Activated CD8-positive, alpha-beta memory T cell treated with anti-CD3 and anti-CD28 coated beads, Interleukin-2, amount 50 U/mL, for 1 hour (primary cell): ENCODE results near the gene REST.
A peak's percentile ranks its signal among the peaks of the same experiment; 100 is the strongest.

ENCODE experiments used
- DNase-seq: peaks from one replicate; pipeline ENCODE4 v3.0.0-alpha.2; 2020; ENCODE audit errors: extremely low read depth

REST gene

DNA sequence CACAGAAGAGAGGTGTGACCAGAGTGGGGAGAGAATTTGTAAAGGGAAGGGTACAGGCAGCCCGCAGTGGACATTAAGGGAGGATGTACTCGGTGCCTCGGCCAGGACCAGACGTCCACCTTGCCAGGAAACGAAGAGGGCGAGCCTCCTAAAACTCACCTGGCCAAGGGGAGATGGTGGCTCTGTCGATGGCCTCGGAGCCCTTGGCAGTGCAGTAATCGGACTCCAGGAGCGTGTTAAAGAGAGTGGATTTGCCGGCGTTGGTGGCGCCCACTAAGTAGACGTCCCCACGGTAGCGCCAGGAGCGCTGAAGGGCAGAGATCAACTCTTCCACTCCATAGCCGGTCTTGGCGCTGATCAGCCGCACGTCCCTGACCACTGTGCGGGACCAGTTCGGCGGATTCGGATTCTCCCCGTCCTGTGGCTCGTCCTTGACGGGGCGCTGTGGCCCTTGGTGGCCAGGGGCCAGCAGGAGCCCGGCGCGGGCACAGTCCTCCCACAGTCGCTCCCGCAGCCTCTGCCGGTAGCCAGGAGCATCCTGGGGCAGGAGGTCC is 68.7 kb downstream of the REST start:
- no peak for DNase-seq

DNA sequence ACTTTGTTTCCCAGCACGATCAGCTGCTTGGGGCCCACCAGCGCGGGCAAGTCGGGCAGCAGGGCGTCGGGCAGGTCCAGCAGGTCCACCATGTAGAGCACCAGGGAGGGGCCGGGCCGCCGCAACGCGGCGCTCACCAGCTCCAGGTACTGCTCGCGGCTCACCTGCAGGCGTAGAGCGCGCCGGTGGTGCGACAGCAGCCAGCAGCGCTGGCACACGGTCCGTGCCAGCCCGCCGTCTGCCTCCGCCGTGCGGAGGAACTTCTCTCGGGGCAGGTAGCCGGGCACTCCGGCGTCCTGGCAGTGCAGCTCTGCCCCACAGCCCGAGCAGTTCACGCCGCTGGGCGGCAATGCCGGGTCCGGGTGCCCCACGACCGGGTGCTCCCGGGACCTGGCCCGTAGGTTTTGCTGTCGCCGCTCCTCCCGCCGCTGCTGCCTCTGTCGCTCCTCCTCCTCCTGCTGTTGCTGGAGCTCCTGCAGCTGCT is 69.2 kb downstream of the REST start:
- no peak for DNase-seq

DNA sequence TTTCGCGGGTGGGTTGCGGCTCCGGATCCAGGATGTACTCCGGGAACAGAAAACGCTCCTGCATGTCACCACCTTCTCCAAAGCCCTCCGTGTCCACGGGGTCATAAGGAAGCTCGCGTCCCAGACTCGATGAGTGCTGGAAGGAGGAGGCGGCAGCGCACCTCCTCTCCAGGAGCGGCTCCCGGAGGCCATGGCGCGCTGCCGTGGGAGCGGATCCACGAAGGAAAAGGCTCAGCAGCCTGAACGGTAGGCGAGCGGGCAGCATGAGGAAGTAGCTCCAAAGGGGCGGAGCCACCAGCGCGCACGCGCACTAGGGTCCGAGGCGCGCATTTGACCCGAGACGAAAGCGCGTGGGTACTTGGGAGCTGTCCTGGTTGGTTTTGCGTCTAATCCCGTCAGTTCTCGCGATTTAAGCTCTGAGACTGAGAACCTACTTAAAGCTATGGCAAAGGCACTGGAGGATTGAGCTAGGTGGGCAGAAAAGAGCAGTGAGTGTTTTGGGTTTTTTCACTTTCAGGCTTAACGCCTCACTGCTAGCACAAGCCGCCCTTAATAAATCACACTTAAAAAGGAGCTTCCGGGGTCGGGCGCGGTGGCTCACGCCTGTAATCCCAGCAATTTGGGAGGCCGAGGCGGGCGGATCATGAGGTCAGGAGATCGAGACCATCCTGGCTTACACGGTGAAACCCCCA is 69.8 kb downstream of the REST start, which contains the start of gene NOA1:
TSS of gene NOA1 (minus strand) at position 286 of the 692 bp plus-strand sequence. CDS start at position 265, 21 bp downstream.
- DNase-seq: peak; percentile 87

DNA sequence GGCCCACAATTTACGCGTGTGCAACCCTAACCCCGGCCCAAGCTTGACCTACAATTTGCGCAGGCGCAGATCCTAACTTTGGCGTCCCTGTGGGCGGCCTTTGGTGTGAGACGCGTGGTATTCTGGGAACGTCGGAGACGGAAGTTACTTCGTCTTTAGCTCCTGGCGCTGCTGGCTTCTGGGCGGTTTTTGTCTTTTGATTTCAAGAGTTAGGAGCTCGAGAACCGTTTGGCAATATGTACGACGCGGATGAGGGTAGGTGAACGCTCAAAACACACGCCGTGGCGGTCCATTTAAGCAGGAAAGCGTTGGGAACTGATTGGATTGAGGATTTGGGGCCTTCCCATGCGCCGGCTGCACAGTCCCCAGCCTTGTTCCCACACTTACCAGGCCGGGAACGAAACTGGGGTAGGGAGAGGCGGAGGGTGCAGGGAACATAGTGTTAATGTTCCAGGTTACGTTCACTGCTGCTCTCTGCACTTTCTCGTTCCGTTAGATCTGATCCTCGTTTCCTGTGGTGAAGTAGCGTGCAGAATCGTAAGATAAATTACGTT is 71.1 kb downstream of the REST start, which contains the start of gene POLR2B:
TSS of gene POLR2B (plus strand) at position 147 of the 554 bp plus-strand sequence. CDS start at position 237, 90 bp downstream.
- peak; percentile 61 for DNase-seq

DNA sequence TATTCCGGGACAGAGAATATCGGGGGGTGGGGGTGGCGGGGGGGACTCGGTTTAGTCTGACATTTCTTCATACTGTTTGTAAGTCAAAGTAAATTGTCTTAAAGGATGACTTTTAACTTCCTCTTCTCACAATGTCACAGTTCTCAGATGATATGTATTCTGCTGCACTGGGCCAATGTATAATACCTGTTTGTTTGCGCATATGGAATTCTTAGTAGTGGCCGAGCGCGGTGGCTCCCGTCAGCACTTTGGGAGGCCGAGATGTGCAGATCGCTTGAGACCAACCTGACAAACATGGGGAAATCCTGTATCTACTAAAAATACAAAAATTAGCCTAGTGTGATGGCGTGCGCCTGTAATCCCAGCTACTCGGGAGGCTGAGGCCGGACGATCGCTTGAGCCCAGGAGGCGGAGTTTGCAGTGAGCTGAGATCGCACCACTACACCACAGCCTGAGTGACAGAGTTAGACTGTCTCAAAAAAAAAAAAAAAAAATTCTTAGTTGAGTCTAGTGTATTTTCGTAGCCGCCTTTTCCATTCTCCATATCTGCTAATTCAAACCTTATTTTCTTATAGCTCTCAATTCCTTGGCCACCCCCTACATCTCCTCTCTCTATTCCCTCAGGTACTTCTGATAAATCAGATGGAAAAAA is 71.8 kb downstream of the REST start:
- no peak for DNase-seq

DNA sequence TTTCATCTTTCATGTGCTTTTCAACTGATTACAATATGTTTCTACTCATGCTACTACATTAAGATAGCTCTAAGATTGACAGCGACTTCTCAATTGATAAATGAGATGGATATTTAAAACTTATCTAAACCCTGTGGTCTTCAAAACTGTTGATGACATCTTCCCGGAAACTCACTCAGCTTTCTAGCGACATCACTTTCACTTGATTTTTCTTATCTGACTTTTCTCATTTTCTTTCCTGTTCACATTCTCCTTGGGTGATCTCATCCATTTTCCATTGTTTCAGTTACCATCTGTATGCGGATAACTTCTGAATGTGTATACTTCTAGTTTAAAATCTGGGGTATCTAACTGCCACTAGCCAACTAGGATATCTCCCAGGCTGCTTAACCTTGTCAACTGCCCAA is 74.1 kb downstream of the REST start:
- no peak for DNase-seq

DNA sequence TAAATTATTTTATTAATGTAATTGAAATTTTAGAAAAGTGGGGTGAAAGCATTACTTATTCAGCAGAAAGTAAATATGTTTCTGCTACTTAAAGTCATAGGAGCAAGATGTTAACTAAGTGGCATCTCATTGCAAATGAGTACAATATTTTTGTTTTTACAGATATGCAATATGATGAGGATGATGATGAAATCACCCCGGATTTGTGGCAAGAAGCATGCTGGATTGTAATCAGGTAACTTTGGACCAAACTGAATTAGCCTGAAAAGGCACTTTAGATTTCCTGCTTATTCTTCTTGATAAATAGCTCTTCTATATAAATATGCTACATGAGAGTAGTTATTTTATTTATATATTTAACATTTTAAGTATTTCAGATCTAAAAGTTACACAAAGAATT is 78.5 kb downstream of the REST start:
- no peak for DNase-seq

DNA sequence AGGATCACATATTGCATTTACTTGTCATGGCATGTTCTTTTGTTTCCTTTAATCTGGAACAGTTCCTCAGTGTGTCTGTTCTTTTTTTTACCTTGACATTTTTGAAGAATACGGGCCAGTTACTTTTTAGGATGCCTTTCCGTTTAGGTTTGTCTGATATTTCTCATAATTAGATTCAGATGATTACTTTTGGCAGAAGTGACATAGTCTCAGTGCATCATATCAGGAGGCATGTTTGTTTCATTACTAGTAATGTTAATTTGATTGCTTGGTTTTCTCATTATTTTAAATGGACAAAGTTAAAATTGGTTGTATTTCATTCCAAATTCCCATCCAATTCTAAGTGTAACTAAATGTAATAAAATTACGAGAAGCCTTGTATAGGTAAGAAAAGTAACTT is 79.3 kb downstream of the REST start:
- no peak for DNase-seq

DNA sequence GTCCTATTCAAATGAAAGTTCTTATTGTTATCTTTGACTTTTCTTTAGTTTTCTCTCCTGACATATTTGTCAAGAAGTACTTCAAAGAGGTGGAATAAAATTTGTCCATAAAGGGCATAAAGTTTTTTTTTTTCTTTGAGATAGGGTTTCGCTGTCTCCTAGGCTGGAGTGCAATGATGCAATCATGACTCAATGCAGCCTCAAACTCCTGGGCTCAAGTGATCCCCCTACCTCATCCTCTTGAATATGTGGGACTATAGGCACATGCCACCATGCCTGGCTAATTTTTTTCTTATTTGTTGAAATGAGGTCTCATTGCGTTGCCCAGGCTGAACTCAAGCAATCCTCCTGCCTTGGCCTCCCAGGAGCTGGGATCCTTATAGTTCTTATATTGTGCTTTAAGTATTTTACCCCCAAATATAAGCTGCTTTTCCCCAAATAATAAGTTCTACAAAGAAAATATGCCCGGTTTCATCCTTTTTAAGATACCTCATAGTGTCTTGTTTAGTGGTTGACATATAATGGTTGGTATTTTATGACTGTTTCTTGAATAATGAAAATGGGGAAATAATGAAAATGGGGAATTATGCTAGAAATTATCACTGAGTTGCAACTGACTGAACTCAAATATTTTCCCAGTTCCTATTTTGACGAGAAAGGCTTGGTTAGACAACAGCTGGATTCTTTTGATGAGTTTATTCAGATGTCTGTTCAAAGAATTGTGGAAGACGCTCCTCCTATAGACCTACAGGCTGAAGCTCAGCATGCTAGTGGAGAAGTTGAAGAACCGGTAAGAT is 82.6 kb downstream of the REST start:
- no peak for DNase-seq

DNA sequence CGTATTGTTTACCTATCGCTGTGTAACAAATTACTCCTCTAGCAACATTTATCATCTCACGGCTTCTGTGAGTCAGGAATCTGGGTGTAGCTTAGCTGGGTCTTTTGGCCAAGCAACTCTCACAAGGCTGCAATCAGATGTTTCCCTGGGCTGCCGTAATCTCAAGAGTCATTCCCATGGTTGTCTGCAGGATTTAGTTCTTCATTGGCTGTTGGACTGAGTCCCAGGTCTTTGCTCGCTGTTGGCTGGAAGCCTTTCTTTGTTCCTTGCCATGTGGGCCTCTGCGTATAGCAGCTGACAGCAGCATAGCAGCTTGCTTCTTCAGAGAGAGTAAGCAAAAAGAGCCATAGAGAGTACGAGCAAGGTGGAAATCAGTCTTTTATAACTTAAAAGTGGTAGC is 87.8 kb downstream of the REST start:
- DNase-seq: no peak

DNA sequence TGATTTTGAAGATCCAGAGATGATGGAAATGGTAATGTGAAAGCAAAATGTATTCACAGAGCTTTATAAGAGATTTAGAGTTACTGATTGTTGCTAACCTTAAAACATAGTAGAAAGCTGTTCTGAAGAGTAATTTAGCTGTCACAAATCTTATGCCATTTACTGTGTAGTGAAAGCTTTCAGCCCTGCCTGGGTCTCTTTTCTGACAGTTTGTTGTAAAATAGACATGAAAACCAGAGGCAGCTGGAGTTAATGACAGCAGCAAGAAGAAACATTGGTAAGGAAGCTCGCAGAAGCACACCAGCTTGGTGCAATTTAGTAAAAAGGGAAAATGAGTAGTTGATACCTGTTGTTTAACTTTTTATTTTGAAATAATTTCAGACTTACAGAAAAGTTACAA is 92.1 kb downstream of the REST start:
- DNase-seq: no peak

DNA sequence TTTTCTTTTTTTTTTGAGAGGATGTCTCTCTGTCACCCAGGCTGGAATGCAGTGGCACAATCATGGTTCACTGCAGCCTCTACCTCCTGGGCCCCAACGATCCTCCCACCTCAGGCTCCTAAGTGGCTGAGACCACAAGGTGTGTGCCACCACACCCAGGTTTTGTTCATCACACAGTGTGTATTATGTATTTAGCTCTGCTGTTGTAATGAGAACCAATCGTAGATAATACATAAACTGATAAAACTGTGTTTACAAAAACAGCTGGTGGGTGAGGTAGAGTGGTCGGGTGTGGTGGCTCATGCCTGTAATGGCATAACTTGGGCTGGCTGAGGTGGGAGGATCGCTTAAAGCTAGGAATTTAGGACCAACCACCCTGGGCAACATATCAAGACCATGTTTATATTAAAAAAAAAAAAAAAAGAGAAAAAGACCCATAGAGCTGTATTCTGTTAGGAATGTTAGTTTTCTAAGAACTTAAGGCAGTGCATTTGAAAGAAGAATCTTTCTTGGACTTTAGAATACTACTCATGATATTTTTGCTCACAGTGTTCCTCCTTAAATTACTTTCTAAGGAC is 105.9 kb downstream of the REST start:
- DNase-seq: no peak
